Naive thymus-derived CD8-positive, alpha-beta T cell (primary cell): ENCODE measurements around the gene ID1. TPM values are rescaled to one million over a fixed set of nuclear protein-coding genes. Genes with fewer than 3 reads are reported as not detected.
A peak's percentile ranks its signal among the peaks of the same experiment; 100 is the strongest.

Source experiments
- ATAC-seq, 2 donors: fragments of 150-1000 bp; cut with Tn5 transposase in 1 of 2; sonication (Bioruptor Pico), chemical (Tn5 transposase) in 1 of 2; 1 replicate in 1 of 2; 2 replicates in 1 of 2; pipeline ENCODE4 v1.10.0; 2021; ENCODE audit warnings: mild to moderate bottlenecking in 2 of 2, moderate library complexity in 2 of 2
- POLR2A ChIA-PET: fragments of 350-600 bp; sonication (Branson Sonifier 250); formaldehyde crosslinking; loops from one replicate; lab custom pipeline; 2021; ENCODE audit warnings: antibody characterized with exemption; lab: Charles Lee
- DNase-seq, 10 donors: peaks; one replicate each; pipeline versions ENCODE4 v3.0.0 to v3.0.0-alpha.2; 2020 to 2022
- H3K27ac Mint-ChIP-seq, 10 donors: one replicate each; pipeline ENCODE4 v1.8.0; 2020 to 2022; ENCODE audit warnings: mild to moderate bottlenecking in 10 of 10, mixed read lengths in 10 of 10, moderate library complexity in 4 of 10, inconsistent platforms in 1 of 10
- H3K27me3 Mint-ChIP-seq, 5 donors: one replicate each; pipeline ENCODE4 v1.8.0; 2021 to 2022; ENCODE audit warnings: mixed read lengths in 5 of 5
- H3K36me3 Mint-ChIP-seq, 3 donors: one replicate each; pipeline ENCODE4 v1.8.0; 2020 to 2022; ENCODE audit warnings: mixed read lengths in 3 of 3, mild to moderate bottlenecking in 2 of 3, inconsistent platforms in 1 of 3
- H3K4me1 Mint-ChIP-seq, 4 donors: one replicate each; pipeline ENCODE4 v1.8.0; 2021 to 2022; ENCODE audit warnings: mixed read lengths in 4 of 4
- H3K4me3 Mint-ChIP-seq, 10 donors: one replicate each; pipeline ENCODE4 v1.8.0; 2020 to 2022; ENCODE audit warnings: mild to moderate bottlenecking in 10 of 10, mixed read lengths in 10 of 10, moderate library complexity in 6 of 10, inconsistent platforms in 1 of 10
- H3K9me3 Mint-ChIP-seq, 9 donors: one replicate each; pipeline ENCODE4 v1.8.0; 2020 to 2022; ENCODE audit warnings: mixed read lengths in 9 of 9, mild to moderate bottlenecking in 3 of 9, inconsistent platforms in 1 of 9, moderate library complexity in 1 of 9
- polyA plus RNA-seq, 3 donors: library from polyadenylated mRNA; unstranded; fragments of 300-500 nt; fragmentation: Illumina TruSeq; gene quantifications; one replicate each; pipeline ENCODE4 v1.2.3, GENCODE V29; 2021
- total RNA-seq, 8 experiments: library from RNA in 2 of 8; stranded (reverse) in 2 of 8; gene quantifications; one replicate each; pipeline ENCODE4 v1.2.3 and lab custom pipeline; 2021 to 2026

Gene ID1
- total RNA-seq (1 to 10 TPM in 1 of 2 experiments, under 1 TPM in 1; 0.88 to 1.3 TPM), polyA plus RNA-seq (under 1 TPM; 0.29 to 0.87 (median 0.51) TPM), total RNA-seq (lab: John Stamatoyannopoulos, UW) (0.30 to 31.7 (median 0.60) reads per million in 6 experiments)

DNA sequence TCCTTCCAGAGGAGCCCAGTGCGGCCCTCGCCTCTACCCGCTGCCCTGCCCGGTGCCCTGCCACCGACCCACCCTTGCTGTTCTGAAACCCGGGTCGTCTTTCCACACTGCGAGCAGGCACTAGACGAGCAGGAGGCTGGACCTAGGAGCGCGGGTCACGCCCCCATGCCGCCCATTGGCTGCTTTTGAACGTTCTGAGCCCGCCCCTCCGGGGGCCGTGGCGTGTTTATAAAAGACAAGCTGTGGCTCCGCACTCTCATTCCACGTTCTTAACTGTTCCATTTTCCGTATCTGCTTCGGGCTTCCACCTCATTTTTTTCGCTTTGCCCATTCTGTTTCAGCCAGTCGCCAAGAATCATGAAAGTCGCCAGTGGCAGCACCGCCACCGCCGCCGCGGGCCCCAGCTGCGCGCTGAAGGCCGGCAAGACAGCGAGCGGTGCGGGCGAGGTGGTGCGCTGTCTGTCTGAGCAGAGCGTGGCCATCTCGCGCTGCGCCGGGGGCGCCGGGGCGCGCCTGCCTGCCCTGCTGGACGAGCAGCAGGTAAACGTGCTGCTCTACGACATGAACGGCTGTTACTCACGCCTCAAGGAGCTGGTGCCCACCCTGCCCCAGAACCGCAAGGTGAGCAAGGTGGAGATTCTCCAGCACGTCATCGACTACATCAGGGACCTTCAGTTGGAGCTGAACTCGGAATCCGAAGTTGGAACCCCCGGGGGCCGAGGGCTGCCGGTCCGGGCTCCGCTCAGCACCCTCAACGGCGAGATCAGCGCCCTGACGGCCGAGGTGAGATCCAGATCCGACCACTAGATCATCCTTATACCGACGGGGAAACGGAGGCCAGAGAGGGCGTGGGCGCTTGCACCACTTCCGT, at the start of gene ID1:
ID1 (plus strand) TSS at position 259 of the 871 bp plus-strand sequence; CDS start at position 358, 99 bp downstream.
- POLR2A ChIA-PET = interaction anchor here (0.5 to 2.7 kb wide), 10 partner anchors 8 to 248 kb away, joined by 3 to 25 read pairs (median 4); partner anchors contain the start of gene BCL2L1
- Mint-ChIP-seq H3K36me3 (no peaks in the 10 kb centered on the region), H3K4me3 (peak within 1 kb of the TSS; percentile 91 to 96 (median 93)), H3K9me3 (peaks cover 0 to 2% (median 0%) of the 10 kb centered on the region in 9 donors), H3K4me1 (peaks cover 15 to 34% (median 23%) of the 10 kb centered on the region in 4 donors), H3K27ac (peak within 1 kb of the TSS; percentile 43 to 93 (median 84)), H3K27me3 (peaks cover 9 to 55% (median 23%) of the 10 kb centered on the region in 5 donors)
- ATAC-seq (peak; percentile 93 to 94), DNase-seq (peak; percentile 79 to 93 (median 86))

DNA sequence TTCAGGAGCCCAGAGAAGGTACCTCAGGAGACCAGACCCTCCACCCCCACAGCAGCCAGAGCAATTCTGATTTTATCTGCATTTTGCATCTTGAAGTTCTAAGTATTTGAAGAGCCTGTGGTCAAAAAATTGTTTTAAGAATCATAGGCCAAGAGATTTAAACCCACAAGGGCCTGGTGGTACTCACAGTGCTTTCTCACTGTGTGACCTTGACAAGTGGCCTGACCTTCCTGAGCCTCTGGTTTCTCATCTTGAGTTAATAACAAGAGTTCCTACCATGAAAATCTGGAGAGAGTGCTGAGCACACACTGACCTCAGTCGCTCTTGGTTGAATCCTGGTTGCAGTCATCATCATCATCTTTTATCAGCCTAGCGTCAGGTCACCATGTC, 45.4 kb upstream of the ID1 start:
- no peak for ATAC-seq
- H3K4me3 Mint-ChIP-seq = no peak overlapping the region

GRCh38 chr20:31560094-31560745, 44.9 kb upstream of the ID1 start:
- H3K4me3 Mint-ChIP-seq = no peak overlapping the region
- peak overlapping the region in 5 of 10 donors; percentile 14 to 82 (median 71) for H3K27ac Mint-ChIP-seq
- no peaks in the 10 kb centered on the region for H3K9me3 Mint-ChIP-seq
- DNase-seq (peak; percentile 55 to 82 (median 74)), ATAC-seq (peak; percentile 84 to 88)
- H3K27me3 Mint-ChIP-seq = no peaks in the 10 kb centered on the region
- POLR2A ChIA-PET = interaction anchor here (0.6 to 2.5 kb wide), 4 partner anchors 13 to 142 kb away, joined by 3 to 13 read pairs (median 4); partner anchors contain the start of gene ID1
- peaks cover 0 to 49% (median 8%) of the 10 kb centered on the region in 3 donors for H3K36me3 Mint-ChIP-seq
- peaks cover 2 to 20% (median 11%) of the 10 kb centered on the region in 4 donors for H3K4me1 Mint-ChIP-seq

More for the DNA sequence above, 45.4 kb upstream of the ID1 start:
- Mint-ChIP-seq H3K9me3 (no peaks in the 10 kb centered on the region), H3K27me3 (no peaks in the 10 kb centered on the region), H3K27ac (peak overlapping the region in 6 of 10 donors; percentile 14 to 82 (median 66)), H3K36me3 (peaks cover 0 to 48% (median 8%) of the 10 kb centered on the region in 3 donors), H3K4me1 (peaks cover 2 to 19% (median 11%) of the 10 kb centered on the region in 4 donors)
- DNase-seq = no peak
- POLR2A ChIA-PET = interaction anchor here (0.6 to 2.5 kb wide), 2 partner anchors 53 to 143 kb away, joined by 3 to 13 read pairs; no protein-coding TSS in a partner anchor

DNA sequence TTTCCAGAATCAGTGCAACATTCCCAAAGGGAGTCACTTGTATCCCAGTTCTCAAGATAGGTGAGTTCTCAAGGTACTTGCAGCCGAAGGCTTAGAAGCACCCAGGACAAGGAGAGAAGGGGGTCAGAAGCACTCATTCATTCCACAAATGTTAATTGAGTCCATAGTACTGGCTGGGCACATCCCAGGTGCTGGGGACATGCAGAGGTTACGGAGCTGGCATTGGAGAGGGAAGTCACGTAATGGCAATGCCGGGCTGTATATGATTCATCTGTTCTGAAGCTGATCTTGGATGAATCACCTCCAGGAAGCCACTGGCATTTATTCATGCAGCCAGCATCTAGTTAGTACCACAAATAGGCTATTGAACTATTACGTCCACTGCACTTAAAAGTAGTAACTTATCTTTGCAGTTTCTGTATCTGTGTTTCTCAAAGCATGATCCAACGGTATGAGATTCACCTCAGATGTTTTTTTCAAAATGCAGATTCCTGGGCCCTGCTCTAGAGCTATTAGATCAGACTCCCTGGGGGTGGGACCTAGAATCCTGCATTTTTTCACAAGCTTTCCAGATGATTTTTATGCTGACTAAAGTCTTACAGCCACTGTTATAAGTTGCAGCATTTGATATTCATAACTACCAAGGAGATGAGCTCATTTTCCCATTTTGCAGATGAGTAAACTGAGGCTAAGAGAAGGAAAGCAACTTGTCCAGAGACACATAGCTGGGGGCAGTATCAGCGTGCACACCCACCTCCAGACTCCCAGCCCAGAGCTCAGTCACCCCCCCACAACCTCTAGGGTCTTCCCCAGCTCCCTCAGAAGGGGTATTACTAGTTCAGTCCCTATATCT, 44.1 kb upstream of the ID1 start:
- Mint-ChIP-seq H3K36me3 (peaks cover 0 to 48% (median 9%) of the 10 kb centered on the region in 3 donors), H3K4me3 (no peak overlapping the region), H3K4me1 (peaks cover 2 to 20% (median 11%) of the 10 kb centered on the region in 4 donors), H3K27me3 (no peaks in the 10 kb centered on the region), H3K9me3 (no peaks in the 10 kb centered on the region), H3K27ac (peak overlapping the region in 1 of 10 donors; percentile 31)
- no peak for ATAC-seq
- POLR2A ChIA-PET = interaction anchor here (0.5 to 2.5 kb wide), 6 partner anchors 12 to 60 kb away, joined by 3 to 13 read pairs (median 4); partner anchors contain the start of gene ID1
- DNase-seq = no peak

- DNase-seq (no peak), ATAC-seq (no peak)
- Mint-ChIP-seq H3K4me3 (no peak overlapping the region), H3K27me3 (no peaks in the 10 kb centered on the region), H3K9me3 (no peaks in the 10 kb centered on the region), H3K27ac (no peak overlapping the region), H3K4me1 (peaks cover 2 to 20% (median 16%) of the 10 kb centered on the region in 4 donors), H3K36me3 (peaks cover 0 to 50% (median 9%) of the 10 kb centered on the region in 3 donors)
- POLR2A ChIA-PET = interaction anchor here (1.3 to 2.4 kb wide), 2 partner anchors 10 to 50 kb away, joined by 11 to 12 read pairs; no protein-coding TSS in a partner anchor
These were observed 42.8 kb upstream of the ID1 start for GRCh38 chr20:31562241-31562640.

DNA sequence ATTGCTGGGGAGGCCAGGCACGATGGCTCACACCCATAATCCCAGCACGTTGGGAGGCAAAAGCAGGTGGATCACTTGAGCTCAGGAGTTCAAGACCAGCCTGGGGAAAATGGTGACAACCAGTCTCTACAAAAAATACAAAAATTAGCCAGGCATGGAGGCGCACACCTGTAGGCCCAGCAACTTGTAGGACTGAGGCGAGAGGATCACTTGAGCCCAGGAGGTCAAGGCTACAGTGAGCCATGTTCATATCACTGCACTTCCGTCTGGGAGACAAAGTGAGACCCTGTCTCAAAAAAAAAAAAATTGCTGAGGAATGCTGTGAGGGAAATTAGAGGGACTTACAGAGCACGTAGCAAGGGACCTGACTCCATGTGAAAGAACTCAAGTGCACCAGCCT, 40.8 kb upstream of the ID1 start:
- Mint-ChIP-seq H3K4me1 (peaks cover 2 to 30% (median 20%) of the 10 kb centered on the region in 4 donors), H3K4me3 (no peak overlapping the region), H3K27ac (no peak overlapping the region), H3K9me3 (no peaks in the 10 kb centered on the region), H3K36me3 (peaks cover 0 to 54% (median 9%) of the 10 kb centered on the region in 3 donors), H3K27me3 (no peaks in the 10 kb centered on the region)
- DNase-seq (no peak), ATAC-seq (no peak)
- POLR2A ChIA-PET = interaction anchor here (0.6 to 0.8 kb wide), 2 partner anchors 9 to 22 kb away, joined by 3 to 5 read pairs; no protein-coding TSS in a partner anchor

- ATAC-seq (no peak), DNase-seq (no peak)
- POLR2A ChIA-PET = interaction anchor here (0.5 to 1.3 kb wide), 3 partner anchors 12 to 47 kb away, joined by 3 to 5 read pairs (median 4); no protein-coding TSS in a partner anchor
- peaks cover 0 to 57% (median 9%) of the 10 kb centered on the region in 3 donors for H3K36me3 Mint-ChIP-seq
- no peak overlapping the region for H3K27ac Mint-ChIP-seq
- H3K4me1 Mint-ChIP-seq = peaks cover 0 to 19% (median 10%) of the 10 kb centered on the region in 4 donors
- no peaks in the 10 kb centered on the region for H3K9me3 Mint-ChIP-seq
- no peak overlapping the region for H3K4me3 Mint-ChIP-seq
- no peaks in the 10 kb centered on the region for H3K27me3 Mint-ChIP-seq
These were observed 39.3 kb upstream of the ID1 start for GRCh38 chr20:31565699-31566318.

DNA sequence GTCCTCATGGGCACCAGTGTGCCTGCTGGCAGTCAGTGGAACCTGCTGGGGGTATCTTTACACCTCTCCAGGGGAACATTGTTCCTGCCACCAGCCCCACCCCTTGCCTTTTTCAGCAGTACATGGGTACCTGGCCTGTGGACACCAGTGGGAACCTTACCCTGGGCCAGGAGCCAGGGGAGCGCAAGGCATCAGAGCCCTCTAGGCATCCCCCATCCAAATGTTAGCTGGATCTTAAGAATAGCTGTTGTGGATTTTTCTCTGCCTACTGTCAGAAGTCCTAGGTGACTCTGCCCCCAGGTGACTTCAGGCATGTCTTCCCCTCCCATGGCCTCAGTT, 38.8 kb upstream of the ID1 start:
- POLR2A ChIA-PET = interaction anchor here (4.3 kb wide), 1 partner anchor 46 kb away, joined by 36 read pairs; no protein-coding TSS in a partner anchor
- no peak for DNase-seq
- Mint-ChIP-seq H3K27me3 (no peaks in the 10 kb centered on the region), H3K36me3 (peaks cover 0 to 54% (median 9%) of the 10 kb centered on the region in 3 donors), H3K27ac (peak overlapping the region in 1 of 10 donors; percentile 9), H3K9me3 (no peaks in the 10 kb centered on the region), H3K4me3 (no peak overlapping the region), H3K4me1 (peaks cover 0 to 17% (median 9%) of the 10 kb centered on the region in 4 donors)
- ATAC-seq = no peak

DNA sequence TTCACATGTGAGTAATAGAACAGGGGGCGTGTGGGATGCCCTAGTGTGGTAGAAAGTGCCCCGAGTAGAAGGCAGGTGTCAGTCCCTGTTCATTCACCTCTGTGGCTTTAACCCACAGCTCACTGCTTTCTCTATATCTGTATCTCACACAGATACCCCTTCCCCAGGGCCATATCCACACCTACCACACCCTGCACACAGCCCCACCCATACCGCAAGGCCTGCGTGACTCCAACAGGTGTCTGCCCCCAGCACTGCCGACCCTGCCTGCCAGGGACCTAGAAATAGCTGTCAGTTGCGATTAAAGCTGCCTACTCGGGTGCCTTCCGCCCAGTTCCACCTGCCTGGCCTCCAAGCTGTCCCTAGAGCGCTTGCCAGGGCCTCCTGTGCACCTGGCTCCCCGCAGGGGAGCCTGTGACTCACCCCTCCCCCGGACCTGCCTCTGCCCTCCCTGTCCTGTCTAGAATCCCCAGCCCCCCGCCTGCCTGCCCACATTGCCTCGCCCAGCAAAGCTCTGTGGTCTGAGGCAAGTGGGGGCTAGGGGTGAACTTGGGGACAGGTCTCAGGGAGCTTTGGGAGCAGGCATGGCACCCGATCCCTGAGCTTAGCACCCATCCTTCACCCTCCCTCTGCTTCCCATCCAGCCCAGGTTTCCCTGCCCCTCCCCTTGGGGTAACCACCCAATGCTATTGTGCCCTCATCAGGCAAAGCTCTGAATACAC, 38.3 kb upstream of the ID1 start:
- no peak overlapping the region for H3K4me3 Mint-ChIP-seq
- POLR2A ChIA-PET = interaction anchor here (4.3 kb wide), 1 partner anchor 45 kb away, joined by 36 read pairs; no protein-coding TSS in a partner anchor
- no peaks in the 10 kb centered on the region for H3K27me3 Mint-ChIP-seq
- H3K27ac Mint-ChIP-seq = peak overlapping the region in 4 of 10 donors; percentile 10 to 43 (median 38)
- ATAC-seq (no peak), DNase-seq (no peak)
- H3K9me3 Mint-ChIP-seq = no peaks in the 10 kb centered on the region
- peaks cover 0 to 17% (median 9%) of the 10 kb centered on the region in 4 donors for H3K4me1 Mint-ChIP-seq
- H3K36me3 Mint-ChIP-seq = peaks cover 0 to 49% (median 9%) of the 10 kb centered on the region in 3 donors

GRCh38 chr20:31567380-31567720, 37.7 kb upstream of the ID1 start:
- DNase-seq (no peak), ATAC-seq (no peak)
- peaks cover 3 to 23% (median 14%) of the 10 kb centered on the region in 4 donors for H3K4me1 Mint-ChIP-seq
- H3K27ac Mint-ChIP-seq = peak overlapping the region in 6 of 10 donors; percentile 14 to 43 (median 38)
- no peaks in the 10 kb centered on the region for H3K27me3 Mint-ChIP-seq
- peaks cover 0 to 46% (median 9%) of the 10 kb centered on the region in 3 donors for H3K36me3 Mint-ChIP-seq
- no peak overlapping the region for H3K4me3 Mint-ChIP-seq
- H3K9me3 Mint-ChIP-seq = no peaks in the 10 kb centered on the region
- POLR2A ChIA-PET = interaction anchor here (0.7 to 4.3 kb wide), 2 partner anchors 38 to 45 kb away, joined by 3 to 36 read pairs; partner anchors contain the start of gene ID1
